ENCODE results near the gene WASF1.
"Not testable (repeated sequence)": the region's sequence is repeated elsewhere in the genome, so short reads cannot be mapped to it uniquely, and the experiment has no call there.

The WASF1 gene

DNA sequence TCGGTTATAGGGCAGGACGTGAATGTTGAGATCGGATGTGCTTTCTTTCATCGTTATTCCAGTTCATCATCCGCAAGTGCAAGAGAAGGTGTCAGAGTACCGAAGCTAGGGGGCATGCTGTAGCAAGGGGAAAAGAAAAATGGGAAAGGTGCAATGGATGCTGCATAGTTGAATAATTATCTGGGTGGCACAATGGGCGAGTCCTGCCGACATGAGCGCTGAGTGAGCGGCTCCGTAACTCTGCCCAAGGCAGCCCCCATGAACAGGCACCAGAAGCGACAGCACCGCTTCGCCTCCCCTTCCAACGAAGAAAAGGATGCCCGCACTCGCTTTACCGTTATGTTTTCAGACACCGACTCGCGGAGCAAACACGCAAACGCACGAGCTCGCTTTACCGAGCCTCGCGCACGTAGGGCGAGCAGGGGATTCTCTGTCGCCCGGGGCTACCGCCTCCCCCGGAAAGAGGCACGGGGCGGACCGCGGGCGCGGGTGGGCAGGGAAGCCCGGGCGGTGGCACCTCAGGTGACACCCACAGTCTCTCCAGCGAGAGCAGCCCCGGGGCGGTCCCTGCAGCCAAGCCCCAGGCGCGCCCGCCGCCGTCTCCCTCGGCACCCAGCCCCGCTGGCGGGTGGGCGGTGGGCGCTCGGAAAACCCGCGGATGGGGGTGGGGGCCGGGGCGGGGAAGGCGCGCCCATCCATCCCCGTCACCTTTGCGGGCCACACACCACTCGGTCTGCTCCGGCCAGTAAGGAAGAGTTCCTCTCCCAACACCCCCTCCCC is 654 bp downstream of the WASF1 start:
- in situ Hi-C loops (cut with MboI; ENCODE audit: low sequenced_read_pairs) = no loop called here

DNA sequence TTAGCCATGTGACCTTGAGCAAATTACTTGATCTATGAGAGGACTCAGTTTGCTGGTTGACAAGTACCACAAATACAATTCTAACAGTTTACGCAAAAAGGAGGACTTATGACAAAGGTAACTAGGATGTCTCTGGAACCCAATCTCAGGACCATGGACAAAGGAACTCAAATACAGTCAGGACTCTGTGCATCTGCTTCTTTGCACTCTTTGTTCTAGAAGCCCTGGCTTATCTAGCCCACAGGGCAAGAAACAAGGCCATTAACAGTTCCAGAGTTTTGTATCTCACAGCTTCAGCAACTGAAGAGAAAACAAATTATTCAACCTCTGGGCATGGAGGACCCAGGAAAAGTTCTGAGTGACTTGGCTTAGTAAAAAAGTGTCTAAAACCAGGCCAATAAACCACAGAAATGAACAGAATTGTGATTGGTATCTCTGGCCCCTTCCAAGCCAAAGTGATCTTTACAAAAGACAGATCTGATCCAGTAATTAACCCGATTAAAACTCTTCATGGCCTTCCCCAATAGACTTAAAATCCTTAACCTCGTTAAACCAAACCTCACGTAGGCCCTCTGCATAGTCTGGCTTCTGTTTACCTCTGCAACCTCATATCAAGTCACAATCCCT is 5.9 kb downstream of the WASF1 start:
- in situ Hi-C loops (cut with MboI; ENCODE audit: low sequenced_read_pairs) = no loop called here

DNA sequence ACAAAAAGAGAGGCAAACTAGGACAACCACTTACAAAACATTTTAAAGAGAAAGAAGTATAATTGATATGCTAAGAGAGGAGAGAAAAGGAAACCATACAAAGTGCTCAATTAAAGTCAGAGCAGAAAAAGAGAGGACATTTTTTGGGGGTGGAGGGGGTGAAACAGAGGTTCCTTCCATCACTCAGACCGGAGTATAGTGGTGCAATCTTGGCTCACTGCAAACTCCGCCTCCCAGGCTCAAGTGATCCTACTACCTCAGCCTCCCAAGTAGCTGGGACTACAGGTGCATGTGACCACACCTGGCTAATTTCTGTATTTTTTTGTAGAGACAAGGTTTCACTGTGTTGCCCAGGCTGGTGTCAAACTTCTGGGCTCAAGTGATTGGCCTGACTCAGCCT is 9.4 kb downstream of the WASF1 start:
- in situ Hi-C loops (cut with MboI; ENCODE audit: low sequenced_read_pairs) = no loop called here

DNA sequence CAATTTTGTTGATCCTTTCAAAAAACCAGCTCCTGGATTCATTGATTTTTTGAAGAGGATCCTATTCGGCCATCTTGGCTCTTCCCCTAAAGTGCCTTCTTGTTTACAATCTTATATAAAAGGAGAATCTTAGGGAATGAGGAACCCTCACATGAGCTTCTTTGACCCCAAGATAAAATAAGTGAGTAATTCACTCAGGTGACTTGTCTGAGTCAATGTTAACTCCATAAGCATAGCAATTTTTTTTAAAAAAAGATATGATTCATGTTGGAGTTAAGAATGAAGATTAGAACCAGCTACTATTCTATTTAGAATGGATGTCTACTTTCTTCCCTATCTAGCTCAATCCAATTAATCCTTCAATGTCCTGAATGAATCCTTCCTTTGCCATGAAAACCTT is 21.0 kb downstream of the WASF1 start:
- in situ Hi-C loops (cut with MboI; ENCODE audit: low sequenced_read_pairs) = no loop called here

DNA sequence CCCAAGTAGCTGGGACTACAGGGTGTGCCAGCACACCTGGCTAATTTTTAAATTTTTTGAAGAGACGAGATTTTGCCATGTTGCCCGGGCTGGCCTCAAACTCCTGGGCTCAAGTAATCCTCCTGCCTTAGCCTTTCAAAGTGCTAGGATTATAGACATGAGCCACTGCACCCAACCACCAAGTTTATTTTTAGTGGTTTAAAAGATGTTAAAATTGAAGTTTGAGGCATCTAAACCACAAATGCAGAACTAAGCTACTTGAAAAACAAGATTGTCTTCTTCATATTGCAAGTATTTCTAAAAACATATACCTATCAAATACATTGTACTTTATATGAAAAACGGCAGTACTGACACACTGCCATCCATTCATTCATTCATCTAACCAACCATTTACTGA is 31.6 kb downstream of the WASF1 start:
- in situ Hi-C loops (cut with MboI; ENCODE audit: low sequenced_read_pairs) = no loop called here

DNA sequence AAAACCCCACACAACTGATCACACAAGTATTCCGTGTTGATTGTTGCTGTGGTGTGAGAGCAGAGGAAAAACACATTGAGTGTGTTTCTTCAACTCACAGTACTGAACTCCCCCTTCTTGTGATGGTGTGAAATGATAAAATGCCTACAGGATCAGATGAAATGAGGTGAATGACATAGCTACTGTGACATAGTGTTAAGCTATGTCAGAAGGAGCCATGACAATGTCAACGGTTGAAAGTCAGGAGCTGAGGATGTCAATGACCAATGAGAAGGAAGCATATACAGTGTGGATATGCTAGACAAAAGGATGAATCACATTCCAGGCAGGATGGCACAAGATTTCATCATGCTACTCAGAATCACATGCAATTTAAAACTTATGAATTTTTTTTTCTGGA is 38.8 kb downstream of the WASF1 start:
- in situ Hi-C loops (cut with MboI; ENCODE audit: low sequenced_read_pairs) = no loop called here

DNA sequence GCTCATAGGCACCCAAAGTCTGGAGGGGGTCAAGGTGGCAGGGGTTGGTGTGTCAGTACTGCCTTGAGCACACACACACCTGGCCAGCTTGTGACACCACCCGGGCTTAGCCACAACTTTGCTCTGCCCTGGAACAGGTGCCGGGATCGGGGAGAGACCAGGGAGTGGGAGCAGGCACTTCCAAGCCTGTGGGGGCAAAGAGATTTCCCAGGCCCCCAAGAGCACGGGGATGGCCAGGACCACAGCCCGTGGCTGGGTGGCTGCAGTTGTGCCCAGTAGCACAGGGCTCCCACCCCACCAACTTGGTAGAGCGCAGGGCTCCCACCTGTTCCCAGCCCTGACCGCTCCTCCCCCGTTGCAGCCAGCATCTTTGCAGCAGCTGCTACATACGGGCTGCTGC is 40.4 kb downstream of the WASF1 start:
- in situ Hi-C loops (cut with MboI; ENCODE audit: low sequenced_read_pairs) = no loop called here

DNA sequence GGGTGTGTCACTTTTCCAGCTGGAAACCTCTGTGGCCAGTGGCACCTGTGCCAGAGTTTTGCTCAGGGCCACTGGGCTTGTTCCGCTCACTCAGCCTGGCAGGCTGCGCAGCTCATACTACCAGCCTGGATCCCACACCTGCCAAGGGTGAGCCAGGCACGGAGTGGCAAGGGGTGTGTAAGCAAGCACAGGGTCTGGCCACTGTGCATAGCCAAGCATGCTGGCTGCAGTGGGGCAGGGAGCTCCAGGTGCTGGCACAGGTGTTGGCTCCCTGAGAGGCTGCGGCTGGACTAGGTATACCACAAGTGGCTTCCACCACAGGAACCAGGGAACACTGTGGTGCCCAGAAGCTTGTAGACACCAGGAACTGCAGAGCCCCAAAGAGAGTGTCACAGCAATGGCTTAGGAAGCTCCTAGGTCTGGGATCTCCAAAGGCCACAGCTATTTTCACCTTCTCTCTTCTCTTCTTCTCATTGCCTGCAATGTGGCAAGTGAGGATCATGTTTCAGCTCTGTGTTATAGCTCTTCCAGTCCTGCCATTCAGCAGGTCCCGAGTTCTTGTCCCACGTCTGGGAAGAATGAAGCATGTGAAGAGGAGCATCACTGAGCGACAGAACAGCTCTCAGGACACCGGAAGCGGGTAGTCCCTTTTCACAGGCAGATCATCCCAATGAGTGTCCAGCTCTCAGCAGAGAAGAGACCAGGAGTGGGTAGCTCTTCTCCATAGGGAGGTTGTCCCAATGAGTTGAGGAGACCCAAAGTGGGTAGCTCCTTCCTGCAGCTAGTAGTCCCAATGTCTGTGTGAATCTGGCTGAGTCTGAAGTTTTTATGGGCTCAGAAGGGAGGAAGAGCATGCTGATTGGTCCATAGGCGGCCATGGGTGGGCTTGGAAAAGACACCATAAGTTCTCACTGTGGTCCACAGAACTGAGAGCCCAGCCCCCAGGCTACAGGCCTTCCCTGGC is 41.3 kb downstream of the WASF1 start:
- in situ Hi-C loops (cut with MboI; ENCODE audit: low sequenced_read_pairs) = no loop called here

DNA sequence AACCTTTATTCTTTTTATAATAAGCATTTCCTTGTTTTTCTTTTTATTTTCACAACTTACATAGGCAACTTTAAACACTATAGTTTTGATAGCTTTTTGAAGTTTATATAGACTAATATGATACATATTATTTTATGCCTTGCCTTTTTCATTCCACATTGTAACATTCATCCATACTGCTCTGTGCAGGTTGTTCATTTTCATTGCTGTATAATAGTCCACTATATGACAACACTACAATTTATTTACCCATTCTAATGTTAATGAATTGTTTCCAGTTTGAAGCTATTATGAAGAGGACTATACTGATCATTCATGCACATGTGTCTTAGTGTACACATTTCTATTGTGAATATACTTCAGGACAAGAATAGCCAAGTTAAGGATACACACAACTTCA is 49.1 kb downstream of the WASF1 start:
- in situ Hi-C loops (cut with MboI; ENCODE audit: low sequenced_read_pairs) = no loop called here

DNA sequence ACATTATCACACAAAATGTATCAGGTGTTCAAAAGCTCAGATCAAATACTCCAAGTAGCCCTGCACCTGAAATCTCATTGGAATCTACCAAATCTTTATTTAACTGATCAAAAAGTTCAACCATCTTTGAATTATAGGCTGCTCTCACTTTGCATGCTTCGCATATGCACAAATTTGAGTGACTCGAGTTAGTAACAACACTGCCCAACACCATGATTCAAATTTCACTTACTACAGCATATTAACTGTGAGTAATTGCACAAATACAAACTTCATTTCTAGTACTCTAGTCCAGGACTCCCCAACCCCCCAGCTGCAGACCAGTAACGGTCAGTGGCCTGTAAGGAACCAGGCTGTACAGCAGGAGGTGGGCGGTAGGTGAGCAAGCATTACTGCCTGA is 51.1 kb downstream of the WASF1 start:
- in situ Hi-C loops (cut with MboI; ENCODE audit: low sequenced_read_pairs) = no loop called here

DNA sequence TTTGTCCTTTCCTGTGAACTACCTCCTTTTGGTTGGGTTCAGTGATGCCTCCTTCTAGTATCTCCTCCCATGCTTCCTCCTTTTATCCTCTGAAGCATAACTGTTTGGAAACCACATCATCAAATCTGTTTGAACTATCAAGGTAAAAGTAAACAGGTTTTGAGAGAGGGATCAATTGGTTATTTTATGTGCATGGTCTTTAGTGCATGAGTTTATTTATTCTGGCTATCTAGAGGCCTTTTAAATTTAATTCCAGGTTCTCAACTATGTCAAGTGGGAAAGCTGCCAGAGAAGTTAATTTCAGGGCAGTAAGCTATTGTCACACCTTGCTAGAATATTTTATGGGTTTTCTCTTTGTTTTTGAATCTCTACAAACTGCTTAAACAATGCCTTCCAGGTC is 54.1 kb downstream of the WASF1 start:
- in situ Hi-C loops (cut with MboI; ENCODE audit: low sequenced_read_pairs) = no loop called here

DNA sequence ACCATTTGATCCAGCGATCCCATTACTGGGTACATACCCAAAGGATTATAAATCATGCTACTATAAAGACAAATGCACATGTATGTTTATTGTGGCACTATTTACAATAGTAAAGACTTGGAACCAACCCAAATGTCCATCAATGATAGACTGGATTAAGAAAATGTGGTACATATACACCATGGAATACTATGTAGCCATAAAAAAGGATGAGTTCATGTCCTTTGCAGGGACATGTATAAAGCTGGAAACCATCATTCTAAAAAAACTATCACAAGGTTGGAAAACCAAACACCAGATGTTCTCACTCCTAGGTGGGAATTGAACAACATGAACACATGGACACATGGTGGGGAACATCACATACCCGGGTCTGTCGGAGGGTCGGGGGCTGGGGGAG is 57.8 kb downstream of the WASF1 start:
- in situ Hi-C loops (cut with MboI; ENCODE audit: low sequenced_read_pairs) = not testable (repeated sequence)

DNA sequence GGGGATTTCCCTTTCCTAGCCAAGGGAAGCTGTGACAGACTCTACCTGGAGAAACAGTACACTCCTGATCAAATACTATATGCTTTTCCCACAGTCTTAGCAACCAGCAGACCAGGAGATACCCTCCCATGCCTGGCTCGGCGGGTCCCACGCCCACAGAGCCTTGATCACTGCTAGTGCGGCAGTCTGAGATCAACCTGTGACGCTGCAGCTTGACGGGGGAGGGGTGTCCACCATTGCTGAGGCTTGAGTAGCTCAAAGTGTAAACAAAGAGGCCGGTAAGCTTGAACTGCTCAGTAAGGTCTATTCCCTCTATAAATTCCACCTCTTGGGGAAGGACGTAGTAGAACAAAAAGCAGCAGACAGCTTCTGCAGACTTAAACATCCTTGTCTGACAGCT is 63.2 kb downstream of the WASF1 start:
- in situ Hi-C loops (cut with MboI; ENCODE audit: low sequenced_read_pairs) = no loop called here

DNA sequence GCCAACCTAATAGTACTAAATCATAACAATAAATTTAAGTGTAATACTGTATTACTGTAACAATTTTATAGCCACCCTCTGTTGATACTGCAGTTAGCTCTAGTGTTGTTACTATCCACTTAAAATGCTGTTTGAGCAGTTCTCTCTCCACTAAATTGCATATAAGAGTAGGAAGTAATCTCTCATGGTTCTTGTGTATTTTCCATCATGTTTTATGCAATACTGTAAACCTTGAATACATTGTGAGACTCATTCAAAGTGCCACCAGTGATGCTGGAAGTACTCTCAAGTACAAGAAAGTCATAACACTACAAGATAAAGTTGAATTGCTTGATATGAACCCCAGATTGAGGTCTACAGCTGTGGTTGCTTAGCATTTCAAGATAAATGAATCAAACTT is 65.5 kb downstream of the WASF1 start:
- in situ Hi-C loops (cut with MboI; ENCODE audit: low sequenced_read_pairs) = no loop called here

DNA sequence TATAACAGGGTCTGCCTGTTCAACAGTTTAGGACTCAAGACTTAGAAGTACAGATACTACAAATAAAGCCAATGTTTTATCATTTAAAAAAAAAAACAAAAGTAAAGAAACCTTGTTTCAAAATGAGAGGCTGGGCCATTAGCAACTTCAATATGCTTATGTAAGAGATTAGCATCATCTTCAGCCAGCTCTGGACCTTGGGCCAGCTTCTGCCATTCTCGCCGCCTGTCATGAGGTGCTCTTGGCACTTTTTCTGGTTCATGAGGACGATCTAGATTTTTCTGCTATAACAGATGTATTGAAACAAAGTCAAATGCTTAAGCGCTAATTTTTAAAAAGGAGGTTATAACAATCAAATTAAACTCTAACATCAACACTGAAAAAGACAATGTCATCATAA is 74.2 kb downstream of the WASF1 start:
- in situ Hi-C loops (cut with MboI; ENCODE audit: low sequenced_read_pairs) = no loop called here

DNA sequence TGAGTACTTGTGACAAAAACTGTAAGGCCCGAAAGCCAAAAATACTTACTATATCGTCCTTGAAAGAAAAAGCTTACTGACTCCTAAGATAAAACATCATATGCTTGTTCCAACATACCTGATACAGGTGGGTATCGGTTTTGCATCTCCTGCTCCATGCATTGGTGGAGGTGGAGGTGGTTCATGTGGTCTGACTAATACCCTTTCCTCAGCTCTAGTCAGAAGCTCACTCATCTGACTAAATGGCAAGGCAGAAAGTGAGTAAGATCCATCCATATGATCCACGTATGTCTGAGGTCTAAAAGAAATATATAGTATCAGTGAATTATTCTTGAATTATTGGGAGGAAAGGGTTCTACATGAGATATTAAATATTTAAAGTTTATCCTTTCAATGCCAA is 76.2 kb downstream of the WASF1 start:
- in situ Hi-C loops (cut with MboI; ENCODE audit: low sequenced_read_pairs) = no loop called here

DNA sequence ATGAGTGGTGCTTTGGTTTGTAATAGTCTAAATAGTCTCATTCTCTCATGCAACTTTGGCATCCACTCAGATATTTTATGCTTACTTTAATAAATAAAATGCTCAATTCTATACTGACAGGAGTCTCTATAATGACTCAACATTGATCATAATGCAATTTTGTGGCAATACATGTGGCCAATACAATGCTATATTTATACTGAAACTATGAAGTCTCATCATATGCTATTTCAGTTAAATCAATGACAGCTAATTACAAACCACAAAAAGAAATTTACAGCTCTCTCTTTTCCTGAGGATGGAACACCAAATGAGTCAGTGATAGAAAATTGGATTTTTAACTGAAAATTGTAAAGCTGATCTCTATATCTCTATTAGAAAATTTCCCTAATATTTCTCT is 77.1 kb downstream of the WASF1 start:
- in situ Hi-C loops (cut with MboI; ENCODE audit: low sequenced_read_pairs) = no loop called here

DNA sequence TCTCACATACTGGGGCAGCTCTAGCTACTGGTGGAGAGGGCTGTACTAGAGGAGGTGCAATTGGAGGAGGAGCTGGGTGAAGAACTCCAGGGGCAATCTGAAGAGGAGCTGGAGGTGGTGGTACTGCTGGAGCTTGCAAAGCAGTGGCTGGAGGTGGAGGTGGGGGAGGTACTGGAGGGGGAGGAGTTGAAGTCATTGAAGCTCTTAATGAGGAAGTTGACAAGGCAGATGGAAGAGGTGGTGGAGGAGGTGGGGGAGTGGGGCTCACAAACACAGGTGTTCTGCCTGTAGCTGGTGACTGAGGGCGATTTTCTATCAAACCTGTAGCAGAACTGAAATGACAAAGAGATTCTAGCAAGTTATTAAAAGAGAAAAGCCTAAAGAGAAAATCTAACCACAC is 77.6 kb downstream of the WASF1 start:
- in situ Hi-C loops (cut with MboI; ENCODE audit: low sequenced_read_pairs) = no loop called here

DNA sequence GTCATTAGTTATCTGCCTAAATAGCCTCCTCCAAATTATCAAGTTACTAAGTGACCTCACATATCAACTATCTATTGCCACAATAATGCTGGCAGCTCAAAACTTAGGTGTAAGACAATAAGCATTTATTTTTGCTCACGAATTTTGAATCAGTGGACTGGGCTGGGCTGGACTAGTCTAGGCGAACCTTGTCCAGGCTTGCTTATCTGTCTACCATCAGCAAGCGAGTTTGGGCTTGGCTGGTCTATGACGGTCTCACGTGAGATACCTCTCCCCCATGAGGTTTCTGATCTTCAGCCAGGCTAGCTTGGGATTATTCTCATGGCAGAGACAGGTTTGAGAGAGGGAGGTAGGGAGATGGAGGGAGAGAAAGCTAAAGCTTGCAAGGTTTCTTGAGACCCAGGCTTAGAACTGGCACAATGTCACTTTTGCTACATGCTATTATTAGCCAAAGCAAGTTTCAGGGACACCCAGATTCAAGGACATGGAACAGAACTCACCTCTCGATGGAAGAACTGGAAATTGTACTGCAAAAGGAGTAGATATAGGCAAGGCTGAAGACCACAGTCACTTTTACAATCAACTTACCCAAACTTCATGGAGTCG is 80.9 kb downstream of the WASF1 start:
- in situ Hi-C loops (cut with MboI; ENCODE audit: low sequenced_read_pairs) = no loop called here

DNA sequence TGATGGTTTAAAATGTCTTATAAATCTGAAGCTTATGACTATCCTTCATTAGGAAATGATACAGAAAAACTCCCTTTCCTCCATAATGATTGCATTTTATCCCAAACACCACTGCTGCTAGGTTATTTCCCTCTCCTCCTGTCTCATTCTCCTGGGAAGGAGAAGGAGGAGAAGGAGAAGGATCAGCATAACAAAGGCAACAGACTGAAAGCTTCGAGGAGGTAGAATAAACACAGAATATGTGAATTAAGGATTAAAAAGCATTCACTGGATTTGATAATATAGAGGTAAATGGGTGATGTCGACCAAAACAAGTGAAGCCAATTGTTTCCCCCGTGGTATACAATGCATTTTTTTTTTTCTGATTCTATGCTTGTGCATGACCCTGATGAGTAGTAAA is 82.0 kb downstream of the WASF1 start:
- in situ Hi-C loops (cut with MboI; ENCODE audit: low sequenced_read_pairs) = no loop called here

DNA sequence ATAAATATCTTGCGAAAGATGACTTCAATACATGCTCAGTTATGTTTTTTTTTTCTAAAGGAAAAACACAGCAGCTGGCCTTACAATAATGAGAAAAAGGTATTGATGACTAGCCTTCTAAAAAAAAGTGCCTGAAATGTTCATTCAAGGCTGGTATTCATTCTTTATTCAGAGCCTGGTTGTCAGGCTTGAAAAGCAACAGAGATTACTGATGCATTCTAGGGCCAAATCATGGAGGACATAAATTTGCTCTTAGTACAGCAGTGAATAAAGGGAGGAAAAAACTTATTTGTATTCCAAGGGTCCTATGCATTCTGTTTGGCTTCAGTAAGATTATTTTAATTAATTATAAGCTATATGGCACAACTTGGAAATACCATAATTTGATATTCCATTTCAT is 83.5 kb downstream of the WASF1 start:
- in situ Hi-C loops (cut with MboI; ENCODE audit: low sequenced_read_pairs) = no loop called here
